Epithelial cell of proximal tubule (primary cell): Measurements from ENCODE around the gene LY6G5B. TPM values are rescaled to one million over a fixed set of nuclear protein-coding genes. Genes with fewer than 3 reads are reported as not detected.

Experiments
- DNase-seq: peaks from one replicate; pipeline ENCODE4 v3.0.0-alpha.2; 2011; ENCODE audit warnings: low read depth
- H3K4me3 ChIP-seq: 2 replicates; pipeline ENCODE4 v1.5.1; 2011; ENCODE audit warnings: low read depth, mild to moderate bottlenecking, low read length
- total RNA-seq: library from RNA; depleted of rRNA; stranded (reverse); fragments of >200 nt; gene quantifications from 2 replicates; pipeline ENCODE4 v1.2.3, GENCODE V29; 2015
- TF ChIP-seq, protein P1 (sequence below): conservative IDR thresholded peaks from 2 replicates; pipeline ENCODE4 v1.5.1; 2012; ENCODE audit warnings: low read depth, mild to moderate bottlenecking, low read length

Gene LY6G5B
- total RNA-seq, 1 donor from 2014 or later, result 4.0 TPM

DNA sequence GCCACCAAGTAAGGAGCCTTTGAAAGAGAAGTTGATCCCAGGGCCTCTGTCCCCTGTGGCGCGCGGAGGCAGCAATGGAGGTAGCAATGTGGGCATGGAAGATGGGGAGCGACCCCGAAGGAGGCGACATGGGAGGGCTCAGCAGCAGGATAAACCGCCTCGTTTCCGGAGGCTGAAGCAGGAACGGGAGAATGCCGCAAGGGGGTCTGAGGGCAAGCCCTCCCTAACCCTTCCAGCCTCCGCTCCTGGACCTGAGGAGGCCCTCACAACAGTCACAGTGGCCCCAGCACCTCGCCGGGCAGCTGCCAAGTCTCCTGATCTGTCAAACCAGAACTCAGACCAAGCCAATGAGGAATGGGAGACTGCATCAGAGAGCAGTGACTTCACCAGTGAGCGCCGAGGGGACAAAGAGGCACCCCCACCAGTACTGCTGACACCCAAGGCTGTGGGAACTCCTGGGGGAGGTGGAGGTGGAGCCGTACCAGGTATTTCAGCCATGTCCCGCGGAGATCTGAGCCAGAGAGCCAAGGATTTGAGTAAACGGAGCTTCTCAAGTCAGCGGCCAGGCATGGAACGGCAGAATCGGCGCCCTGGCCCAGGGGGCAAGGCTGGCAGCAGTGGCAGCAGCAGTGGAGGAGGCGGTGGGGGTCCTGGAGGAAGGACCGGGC lies 37.4 kb upstream of the LY6G5B start:
- H3K4me3 ChIP-seq, result no peak overlapping the region
- TF ChIP-seq, protein P1, sequence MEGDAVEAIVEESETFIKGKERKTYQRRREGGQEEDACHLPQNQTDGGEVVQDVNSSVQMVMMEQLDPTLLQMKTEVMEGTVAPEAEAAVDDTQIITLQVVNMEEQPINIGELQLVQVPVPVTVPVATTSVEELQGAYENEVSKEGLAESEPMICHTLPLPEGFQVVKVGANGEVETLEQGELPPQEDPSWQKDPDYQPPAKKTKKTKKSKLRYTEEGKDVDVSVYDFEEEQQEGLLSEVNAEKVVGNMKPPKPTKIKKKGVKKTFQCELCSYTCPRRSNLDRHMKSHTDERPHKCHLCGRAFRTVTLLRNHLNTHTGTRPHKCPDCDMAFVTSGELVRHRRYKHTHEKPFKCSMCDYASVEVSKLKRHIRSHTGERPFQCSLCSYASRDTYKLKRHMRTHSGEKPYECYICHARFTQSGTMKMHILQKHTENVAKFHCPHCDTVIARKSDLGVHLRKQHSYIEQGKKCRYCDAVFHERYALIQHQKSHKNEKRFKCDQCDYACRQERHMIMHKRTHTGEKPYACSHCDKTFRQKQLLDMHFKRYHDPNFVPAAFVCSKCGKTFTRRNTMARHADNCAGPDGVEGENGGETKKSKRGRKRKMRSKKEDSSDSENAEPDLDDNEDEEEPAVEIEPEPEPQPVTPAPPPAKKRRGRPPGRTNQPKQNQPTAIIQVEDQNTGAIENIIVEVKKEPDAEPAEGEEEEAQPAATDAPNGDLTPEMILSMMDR, result no peak
- DNase-seq, result no peak

DNA sequence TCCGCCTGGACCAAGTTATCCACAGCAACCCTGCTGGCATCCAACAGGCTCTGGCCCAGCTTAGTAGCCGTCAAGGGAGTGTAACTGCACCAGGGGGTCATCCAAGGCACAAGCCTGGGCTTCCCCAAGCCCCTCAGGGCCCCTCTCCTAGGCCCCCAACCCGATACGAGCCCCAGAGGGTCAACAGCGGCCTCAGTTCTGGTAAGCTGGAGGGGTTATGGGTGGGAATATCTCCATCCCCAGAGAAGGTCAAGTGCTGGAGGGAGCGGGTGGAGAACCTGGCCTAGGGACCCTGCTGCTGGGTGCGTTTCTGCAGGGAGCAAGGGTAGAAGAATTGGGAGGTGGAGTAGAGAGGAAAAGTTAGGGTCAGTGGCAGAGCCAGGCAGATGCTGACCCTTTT lies 36.3 kb upstream of the LY6G5B start:
- no peak overlapping the region for H3K4me3 ChIP-seq
- TF ChIP-seq, protein P1, result no peak
- DNase-seq, result no peak

DNA sequence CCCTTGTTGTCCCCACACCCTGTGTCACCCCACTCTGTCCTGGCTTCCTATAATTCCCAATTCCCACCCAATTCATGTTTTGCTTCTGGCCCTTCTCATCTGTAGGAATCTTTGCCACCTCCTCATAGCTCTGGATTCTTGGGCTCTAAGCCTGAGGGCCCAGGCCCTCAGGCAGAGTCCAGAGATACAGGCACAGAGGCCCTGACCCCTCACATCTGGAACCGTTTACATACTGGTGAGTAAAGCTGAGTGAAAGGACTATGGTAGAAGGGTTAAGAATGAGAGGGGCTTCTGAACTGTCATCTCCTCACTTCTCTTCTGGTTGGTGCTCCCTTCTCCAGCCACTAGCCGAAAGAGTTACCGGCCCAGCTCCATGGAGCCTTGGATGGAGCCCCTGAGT lies 35.6 kb upstream of the LY6G5B start:
- TF ChIP-seq, protein P1, result no peak

DNA sequence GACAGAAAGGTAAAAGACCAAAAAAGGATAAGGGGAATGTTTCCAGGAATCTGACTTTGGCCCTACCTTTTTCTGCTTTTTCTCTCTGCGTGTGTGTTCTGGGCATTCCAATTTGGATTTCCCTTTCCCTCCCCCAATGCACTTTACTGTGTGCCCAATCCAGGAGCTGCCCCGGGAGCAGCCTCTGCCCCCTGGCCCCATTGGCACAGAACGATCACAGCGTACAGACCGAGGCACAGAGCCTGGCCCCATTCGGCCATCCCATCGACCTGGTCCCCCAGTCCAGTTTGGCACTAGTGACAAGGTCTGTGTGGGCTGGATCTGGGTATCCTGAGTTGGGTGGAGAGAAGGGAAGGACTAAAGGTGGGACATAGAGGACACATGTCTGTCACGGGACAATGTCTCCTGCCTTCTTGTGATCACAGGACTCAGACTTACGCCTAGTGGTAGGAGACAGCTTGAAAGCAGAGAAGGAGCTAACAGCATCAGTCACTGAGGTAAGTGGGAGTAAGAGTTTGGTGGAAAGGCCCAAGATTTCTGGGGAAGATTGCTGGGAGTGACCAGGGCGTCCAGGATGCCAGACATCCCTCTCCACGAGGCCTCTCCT lies 34.7 kb upstream of the LY6G5B start:
- DNase-seq, result no peak
- no peak overlapping the region for H3K4me3 ChIP-seq
- TF ChIP-seq, protein P1, result no peak

More for the DNA sequence above, 35.6 kb upstream of the LY6G5B start:
- no peak for DNase-seq
- H3K4me3 ChIP-seq, result no peak overlapping the region

DNA sequence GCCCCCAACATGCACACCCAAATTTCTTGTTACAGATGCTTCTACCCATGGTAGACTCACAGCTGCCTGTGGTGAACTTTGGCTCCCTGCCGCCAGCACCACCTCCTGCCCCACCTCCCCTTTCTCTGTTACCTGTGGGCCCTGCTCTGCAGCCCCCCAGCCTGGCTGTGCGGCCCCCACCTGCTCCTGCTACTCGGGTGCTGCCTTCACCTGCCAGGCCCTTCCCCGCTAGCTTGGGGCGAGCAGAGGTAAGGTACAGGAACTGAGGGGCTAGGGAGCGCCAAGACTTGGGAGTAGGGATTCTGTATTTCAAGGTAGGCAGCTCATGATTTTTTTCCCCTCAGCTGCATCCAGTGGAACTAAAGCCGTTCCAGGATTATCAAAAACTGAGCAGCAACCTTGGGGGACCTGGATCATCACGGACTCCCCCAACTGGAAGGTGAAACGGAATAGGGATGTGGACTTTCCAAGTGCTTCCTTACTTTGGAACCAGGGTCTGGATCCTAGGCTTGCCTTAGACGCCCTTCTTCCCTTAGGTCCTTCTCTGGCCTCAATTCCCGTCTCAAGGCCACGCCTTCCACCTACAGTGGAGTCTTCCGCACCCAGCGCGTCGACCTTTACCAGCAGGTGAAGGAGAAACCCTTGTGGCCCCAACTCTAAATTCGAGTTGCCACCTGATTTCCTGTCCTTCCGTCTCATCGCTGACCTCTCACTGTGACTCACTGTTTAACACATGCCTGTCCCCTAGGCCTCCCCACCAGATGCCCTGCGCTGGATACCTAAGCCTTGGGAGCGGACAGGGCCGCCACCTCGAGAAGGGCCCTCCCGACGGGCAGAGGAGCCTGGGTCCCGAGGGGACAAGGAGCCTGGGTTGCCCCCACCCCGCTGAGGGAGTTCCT lies 32.8 kb upstream of the LY6G5B start:
- H3K4me3 ChIP-seq, result no peak overlapping the region
- no peak for DNase-seq

DNA sequence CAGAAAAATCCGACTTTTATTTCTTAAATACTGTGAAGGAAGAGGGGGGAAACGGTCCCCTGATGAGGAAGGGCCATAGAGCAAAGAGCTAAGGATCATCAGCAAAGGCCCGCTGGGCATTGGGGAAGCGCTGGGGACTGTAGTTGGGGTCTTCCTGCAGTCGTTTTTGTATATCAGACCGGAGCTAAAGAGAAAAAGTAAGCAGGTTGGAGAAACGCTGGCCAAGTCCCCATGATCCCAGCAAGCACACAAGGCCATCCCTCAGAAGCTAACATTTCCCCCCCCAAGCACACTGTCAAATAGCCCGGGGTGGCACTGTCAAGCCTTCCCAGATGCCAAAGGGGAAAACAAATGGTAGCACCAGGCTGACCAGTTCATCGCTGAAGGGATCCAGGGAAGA lies 30.7 kb upstream of the LY6G5B start:
- TF ChIP-seq, protein P1, result no peak
- no peak overlapping the region for H3K4me3 ChIP-seq
- no peak for DNase-seq

More for the DNA sequence above, 32.8 kb upstream of the LY6G5B start:
- TF ChIP-seq, protein P1, result no peak
